Rectal smooth muscle tissue (tissue), 1 donor: ENCODE data around the gene GLOD4.
"Not testable (repeated sequence)": the region's sequence is repeated elsewhere in the genome, so short reads cannot be mapped to it uniquely, and the experiment has no call there.

Source experiments
- H3K27ac ChIP-seq: one replicate; pipeline ENCODE4 v1.7.0; 2013; ENCODE audit warnings: low read depth, low read length, inconsistent platforms
- H3K27me3 ChIP-seq: one replicate; pipeline ENCODE4 v1.7.0; 2013; ENCODE audit warnings: low read length; ENCODE audit not compliant: control insufficient read depth, insufficient read depth
- H3K36me3 ChIP-seq: one replicate; pipeline ENCODE4 v1.7.0; 2013; ENCODE audit warnings: low read length; ENCODE audit not compliant: control insufficient read depth, insufficient read depth
- H3K4me1 ChIP-seq: one replicate; pipeline ENCODE4 v1.7.0; 2013; ENCODE audit warnings: low read length; ENCODE audit not compliant: control insufficient read depth, insufficient read depth
- H3K4me3 ChIP-seq: one replicate; pipeline ENCODE4 v1.7.0; 2013; ENCODE audit warnings: low read length
- H3K9ac ChIP-seq: one replicate; pipeline ENCODE4 v1.7.0; 2013; ENCODE audit warnings: low read length

Gene GLOD4

DNA sequence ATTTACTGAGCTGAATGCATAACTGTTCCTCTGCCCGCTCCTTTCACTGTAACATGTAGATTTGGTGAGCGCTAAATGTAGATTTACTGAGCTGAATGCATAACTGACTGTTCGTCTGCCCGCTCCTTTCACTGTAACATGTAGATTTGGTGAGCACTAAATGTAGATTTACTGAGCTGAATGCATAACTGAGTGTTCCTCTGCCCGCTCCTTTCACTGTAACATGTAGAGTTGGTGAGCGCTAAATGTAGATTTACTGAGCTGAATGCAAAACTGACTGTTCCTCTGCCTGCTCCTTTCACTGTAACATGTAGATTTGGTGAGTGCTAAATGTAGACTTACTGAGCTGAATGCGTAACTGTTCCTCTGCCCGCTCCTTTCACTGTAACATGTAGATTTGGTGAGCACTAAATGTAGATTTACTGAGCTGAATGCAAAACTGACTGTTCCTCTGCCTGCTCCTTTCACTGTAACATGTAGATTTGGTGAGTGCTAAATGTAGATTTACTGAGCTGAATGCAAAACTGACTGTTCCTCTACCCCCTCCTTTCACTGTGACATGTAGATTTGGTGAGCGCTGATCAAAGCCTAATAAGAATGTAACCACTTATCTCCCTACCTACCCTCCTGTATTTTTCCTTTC is 26.6 kb downstream of the GLOD4 start:
- H3K27ac ChIP-seq, H3K36me3 ChIP-seq, H3K27me3 ChIP-seq, H3K4me3 ChIP-seq, H3K4me1 ChIP-seq, H3K9ac ChIP-seq: not testable (repeated sequence)

DNA sequence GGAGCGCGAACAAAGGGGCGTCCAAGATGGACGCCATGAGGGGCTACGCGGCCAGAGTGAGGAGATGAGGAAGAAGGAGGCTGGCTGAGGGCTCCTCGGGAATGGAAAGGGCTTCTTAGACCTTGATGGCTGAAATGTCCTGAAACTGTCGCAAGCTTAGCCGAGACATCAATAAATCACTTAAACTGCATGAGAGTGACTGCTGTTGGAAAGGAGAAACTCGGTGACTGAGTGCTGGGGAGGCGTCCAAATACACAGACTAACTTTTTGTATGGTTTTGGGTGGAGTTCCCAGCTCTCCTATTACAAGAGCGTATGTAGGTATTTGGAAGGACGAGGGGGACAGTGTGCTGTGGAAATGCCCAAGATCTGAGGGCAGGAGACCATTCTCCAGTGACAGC is 28.7 kb downstream of the GLOD4 start:
- Histone ChIP-seq H3K36me3 (no peaks in the 10 kb centered on the region), H3K4me3 (no peak overlapping the region), H3K4me1 (peaks cover 9% of the 10 kb centered on the region), H3K9ac (no peak overlapping the region), H3K27me3 (no peaks in the 10 kb centered on the region), H3K27ac (no peak overlapping the region)

DNA sequence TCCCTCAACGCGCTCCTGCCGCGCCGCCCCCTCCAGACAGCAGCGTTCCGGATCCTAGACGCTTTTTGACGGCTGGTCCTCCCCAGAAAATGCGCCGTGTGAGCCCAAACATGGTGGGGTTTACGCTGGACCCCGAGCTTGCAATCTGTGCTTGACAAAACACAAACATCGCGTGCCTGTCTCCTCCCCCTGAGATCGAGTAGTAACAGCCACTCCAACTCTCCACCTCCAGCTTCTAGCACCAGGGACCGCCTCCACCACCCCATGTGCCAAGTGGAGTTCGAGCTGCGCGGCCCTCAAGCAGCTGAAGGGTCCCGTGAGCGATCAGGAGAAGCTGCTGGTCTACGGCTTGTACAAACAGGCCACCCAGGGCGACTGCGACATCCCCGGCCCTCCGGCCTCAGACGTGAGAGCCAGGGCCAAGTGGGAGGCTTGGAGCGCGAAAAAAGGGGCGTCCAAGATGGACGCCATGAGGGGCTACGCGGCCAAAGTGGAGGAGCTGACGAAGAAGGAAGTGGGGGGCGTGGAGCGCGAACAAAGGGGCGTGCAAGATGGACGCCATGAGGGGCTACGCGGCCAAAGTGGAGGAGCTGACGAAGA is 29.4 kb downstream of the GLOD4 start:
- Histone ChIP-seq H3K4me1 (peaks cover 9% of the 10 kb centered on the region), H3K36me3 (no peaks in the 10 kb centered on the region), H3K27ac (peak overlapping the region; percentile 66), H3K9ac (peak overlapping the region; percentile 12), H3K4me3 (peak overlapping the region; percentile 76), H3K27me3 (no peaks in the 10 kb centered on the region)

DNA sequence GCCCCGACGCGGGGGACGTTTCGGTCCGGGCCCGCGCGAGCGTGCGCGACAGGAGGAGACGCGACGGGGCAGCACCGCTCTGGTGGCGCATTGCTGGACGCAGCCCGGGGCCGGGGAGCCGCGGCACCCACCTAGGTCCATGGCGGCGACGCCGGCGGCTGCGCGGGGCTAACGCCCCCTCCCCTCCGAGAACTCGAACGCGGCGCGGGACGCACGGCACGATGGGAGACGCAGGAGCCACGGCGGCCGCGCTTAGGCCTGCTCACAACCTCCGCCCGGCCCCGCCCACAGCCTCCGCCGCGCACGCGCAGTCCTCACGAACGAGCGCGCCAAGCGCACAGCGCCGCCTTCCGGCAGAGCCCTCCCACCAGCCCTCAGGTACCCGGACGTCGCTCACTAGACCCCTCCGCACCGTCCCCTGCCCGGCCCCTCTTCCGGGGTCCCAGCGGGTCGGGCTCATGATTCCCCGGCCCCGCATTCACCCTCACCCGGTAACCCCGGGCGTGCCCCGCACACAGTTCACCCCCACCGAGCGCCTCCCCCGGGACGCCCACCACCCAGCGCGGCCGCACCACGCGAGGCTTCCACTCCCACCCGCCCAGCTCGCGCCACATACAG is 30.0 kb downstream of the GLOD4 start, which contains the start of gene GEMIN4:
Gene GEMIN4 (minus strand): TSS at position 263 of the 618 bp plus-strand sequence. CDS start 122 bp downstream, at position 141.
- peaks cover 5% of the 10 kb centered on the region for H3K36me3 ChIP-seq
- H3K4me1 ChIP-seq, result peaks cover 9% of the 10 kb centered on the region
- peak within 1 kb of the TSS; percentile 76 for H3K4me3 ChIP-seq
- peak within 1 kb of the TSS; percentile 66 for H3K27ac ChIP-seq
- peak within 1 kb of the TSS; percentile 66 for H3K9ac ChIP-seq
- H3K27me3 ChIP-seq, result no peaks in the 10 kb centered on the region

DNA sequence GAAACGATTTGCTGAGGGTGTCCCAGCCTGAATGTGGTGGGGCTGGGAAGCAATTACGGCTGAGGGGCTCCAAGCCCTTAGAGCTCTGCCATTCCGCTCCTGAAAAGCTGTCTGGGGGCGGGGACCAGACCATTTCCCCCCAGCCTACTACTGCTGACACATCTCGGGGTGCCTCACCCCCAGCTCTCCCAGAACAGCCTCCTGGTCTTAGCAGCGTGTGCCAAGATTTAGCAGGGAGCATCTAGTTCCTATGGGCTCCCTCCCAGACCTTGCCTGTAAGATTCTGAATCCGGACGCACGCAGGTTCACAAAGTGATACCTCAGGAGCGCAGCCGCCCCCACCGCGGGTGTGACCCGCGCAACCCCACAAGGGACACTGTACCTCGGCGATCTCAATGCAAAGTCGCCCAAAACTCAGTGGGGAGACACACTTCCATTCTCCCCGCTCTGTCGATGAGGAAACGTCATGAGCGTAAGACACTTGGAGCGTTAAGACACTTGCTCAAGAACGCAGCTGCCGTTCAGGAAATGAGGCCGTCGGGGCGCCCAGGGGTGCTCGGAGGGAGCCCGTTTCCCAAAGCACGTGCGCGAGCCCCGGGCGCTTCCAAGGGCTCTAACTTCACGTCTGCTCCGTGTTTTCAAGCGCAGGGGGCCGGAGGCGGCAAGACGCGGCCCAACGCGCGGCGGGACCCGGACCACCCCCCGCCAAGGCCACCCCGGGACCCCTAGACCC is 30.6 kb downstream of the GLOD4 start:
- Histone ChIP-seq H3K27ac (peak overlapping the region; percentile 66), H3K27me3 (no peaks in the 10 kb centered on the region), H3K4me1 (peaks cover 9% of the 10 kb centered on the region), H3K9ac (peak overlapping the region; percentile 66), H3K36me3 (peaks cover 11% of the 10 kb centered on the region), H3K4me3 (peak overlapping the region; percentile 76)

DNA sequence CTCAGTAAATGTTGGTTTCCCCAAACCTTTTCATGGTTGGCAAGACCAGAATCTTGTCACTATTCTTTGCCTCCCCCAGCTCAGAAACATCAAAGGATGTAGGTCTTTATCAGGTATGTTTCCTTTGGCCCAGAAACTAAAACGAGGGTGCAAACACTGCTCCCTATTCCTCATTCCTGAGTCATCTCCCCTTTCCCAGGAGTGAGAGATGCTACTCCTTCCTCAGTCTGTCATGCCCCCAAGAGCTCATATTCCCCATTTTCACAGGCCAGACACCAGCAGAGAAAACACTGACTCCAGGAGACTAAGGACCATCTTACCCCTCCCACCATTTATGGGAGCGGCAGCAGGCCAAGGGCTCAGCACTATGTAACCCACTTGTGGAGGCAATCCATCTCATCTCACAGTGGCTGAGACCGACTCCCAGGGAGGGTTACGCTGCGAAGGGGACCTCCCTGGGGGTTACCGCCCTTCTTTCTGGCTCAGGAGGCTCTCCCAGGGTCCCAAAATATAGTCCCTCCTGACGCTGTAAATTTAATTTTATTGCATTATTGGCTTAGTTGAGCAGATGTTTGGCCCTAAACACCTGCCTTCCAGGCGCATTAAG is 31.5 kb downstream of the GLOD4 start:
- no peaks in the 10 kb centered on the region for H3K27me3 ChIP-seq
- H3K27ac ChIP-seq, result no peak overlapping the region
- H3K4me1 ChIP-seq, result peaks cover 9% of the 10 kb centered on the region
- H3K9ac ChIP-seq, result no peak overlapping the region
- peak overlapping the region; percentile 76 for H3K4me3 ChIP-seq
- peaks cover 17% of the 10 kb centered on the region for H3K36me3 ChIP-seq

DNA sequence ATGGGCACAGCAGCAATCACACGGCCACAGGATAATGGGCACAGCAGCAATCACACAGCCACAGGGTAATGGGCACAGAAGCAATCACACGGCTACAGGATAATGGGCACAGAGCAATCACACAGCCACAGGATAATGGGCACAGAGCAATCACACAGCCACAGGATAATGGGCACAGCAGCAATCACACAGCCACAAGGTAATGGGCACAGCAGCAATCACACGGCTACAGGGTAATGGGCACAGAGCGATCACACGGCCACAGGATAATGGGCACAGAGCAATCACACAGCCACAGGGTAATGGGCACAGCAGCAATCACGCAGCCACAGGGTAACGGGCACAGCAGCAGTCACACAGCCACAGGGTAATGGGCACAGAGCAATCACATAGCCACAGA is 32.7 kb downstream of the GLOD4 start:
- peaks cover 24% of the 10 kb centered on the region for H3K36me3 ChIP-seq
- not testable (repeated sequence) for H3K27me3 ChIP-seq, H3K27ac ChIP-seq, H3K9ac ChIP-seq, H3K4me3 ChIP-seq, H3K4me1 ChIP-seq

DNA sequence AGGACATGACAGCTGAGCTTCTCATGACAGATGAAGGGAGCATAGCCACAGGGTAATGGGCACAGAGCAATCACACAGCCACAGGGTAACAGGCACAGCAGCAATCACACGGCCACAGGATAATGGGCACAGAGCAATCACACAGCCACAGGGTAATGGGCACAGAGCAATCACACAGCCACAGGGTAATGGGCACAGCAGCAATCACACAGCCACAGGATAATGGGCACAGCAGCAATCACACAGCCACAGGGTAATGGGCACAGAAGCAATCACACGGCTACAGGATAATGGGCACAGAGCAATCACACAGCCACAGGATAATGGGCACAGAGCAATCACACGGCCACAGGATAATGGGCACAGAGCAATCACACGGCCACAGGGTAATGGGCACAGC is 33.5 kb downstream of the GLOD4 start:
- not testable (repeated sequence) for H3K27ac ChIP-seq, H3K27me3 ChIP-seq, H3K4me3 ChIP-seq, H3K9ac ChIP-seq, H3K4me1 ChIP-seq
- peaks cover 29% of the 10 kb centered on the region for H3K36me3 ChIP-seq

DNA sequence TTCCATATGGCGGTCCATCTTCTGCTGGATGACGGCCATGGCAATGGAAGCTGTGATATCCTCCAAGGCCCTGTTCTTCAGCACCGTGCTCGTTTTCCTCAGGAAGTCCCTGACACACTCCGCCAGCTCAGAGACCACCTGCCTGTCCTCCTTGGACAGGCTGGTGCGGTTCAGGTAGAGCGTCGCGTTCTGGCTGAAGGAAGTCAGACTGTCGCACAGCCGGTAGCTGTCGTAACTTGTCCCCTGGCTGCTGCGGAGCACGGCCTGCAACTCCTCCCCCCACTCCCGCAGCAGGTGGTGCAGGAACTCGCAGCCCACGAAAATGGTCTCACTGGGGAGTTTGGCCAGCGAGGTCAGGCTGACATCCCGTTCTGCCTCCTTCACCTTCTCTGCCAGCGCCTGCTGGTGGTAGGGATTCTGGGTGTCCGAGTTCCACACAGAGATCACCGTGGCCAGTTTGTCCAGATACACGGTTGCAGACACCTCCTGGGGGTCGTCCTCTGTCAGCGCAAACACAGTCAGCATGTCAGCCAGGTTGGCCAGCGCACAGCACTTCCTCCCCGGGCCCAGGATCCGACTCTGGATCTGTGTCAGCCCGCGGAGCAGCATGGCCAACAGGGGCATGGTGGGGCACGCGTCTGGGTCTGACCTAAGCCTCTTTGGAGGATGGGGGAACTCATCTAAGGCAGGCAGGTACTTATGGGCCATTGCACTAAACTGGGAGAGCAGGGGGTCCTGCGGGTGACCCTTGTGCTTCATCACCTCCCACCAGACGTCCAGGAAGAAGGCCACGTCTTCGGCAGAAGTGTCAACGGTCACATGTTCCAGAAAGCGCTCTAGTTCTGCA is 35.1 kb downstream of the GLOD4 start:
- H3K9ac ChIP-seq, result no peak overlapping the region
- no peak overlapping the region for H3K27ac ChIP-seq
- H3K4me3 ChIP-seq, result no peak overlapping the region
- peaks cover 9% of the 10 kb centered on the region for H3K4me1 ChIP-seq
- no peaks in the 10 kb centered on the region for H3K27me3 ChIP-seq
- peaks cover 29% of the 10 kb centered on the region for H3K36me3 ChIP-seq

DNA sequence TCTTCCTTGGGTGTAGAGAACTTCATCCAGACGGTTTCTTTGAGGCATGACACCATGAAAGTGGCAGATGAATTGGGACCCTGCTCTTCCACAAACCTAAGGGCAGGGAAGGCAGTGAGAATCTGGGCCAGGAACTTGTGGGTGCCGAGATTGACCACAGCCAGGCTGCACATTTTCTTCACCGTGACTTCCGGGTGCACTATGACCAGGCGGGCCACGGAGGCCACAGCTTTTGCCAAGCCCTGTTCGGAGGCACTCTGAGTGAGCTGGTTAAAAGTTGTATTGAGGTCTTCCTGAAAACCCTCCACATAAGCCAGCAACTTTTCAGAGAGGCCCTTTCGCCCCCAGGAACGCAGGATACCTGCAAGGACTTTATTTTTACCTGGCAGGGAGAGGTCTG is 35.9 kb downstream of the GLOD4 start:
- no peaks in the 10 kb centered on the region for H3K27me3 ChIP-seq
- peaks cover 7% of the 10 kb centered on the region for H3K4me1 ChIP-seq
- no peak overlapping the region for H3K4me3 ChIP-seq
- peaks cover 31% of the 10 kb centered on the region for H3K36me3 ChIP-seq
- H3K27ac ChIP-seq, result no peak overlapping the region
- no peak overlapping the region for H3K9ac ChIP-seq

DNA sequence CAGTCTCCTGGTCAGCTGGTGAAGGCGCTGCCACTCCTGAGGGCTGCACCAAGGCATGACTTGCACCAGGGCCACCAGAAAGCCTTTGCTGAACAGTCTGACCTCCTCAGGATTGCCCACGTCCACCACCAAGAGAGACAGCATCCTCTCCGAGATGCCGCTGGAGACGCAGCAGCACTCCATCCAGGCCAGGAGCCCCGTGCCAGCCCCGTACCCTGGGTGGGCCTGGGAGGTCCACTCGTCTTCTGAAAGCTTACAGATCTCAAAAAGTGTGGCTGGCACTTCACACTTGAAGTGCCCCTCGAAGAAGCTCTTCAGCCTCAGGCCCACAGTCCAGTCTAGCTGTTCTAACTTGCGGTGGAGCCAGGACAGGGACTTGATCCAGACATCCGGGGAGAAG is 36.7 kb downstream of the GLOD4 start:
- H3K36me3 ChIP-seq, result peaks cover 36% of the 10 kb centered on the region
- no peak overlapping the region for H3K27ac ChIP-seq

More for the DNA sequence above, 36.7 kb downstream of the GLOD4 start:
- peaks cover under 1% of the 10 kb centered on the region for H3K4me1 ChIP-seq
- H3K27me3 ChIP-seq, result no peaks in the 10 kb centered on the region
- H3K4me3 ChIP-seq, result no peak overlapping the region
- no peak overlapping the region for H3K9ac ChIP-seq
